Neuronal stem cell (in vitro differentiated cells): ENCODE results near the gene XPC.

Experiments used
- DNase-seq: peaks from one replicate; pipeline ENCODE4 v3.0.0-alpha.2; 2013; ENCODE audit warnings: low spot score
- H2AFZ ChIP-seq: one replicate; pipeline ENCODE4 v1.6.1; 2013; ENCODE audit warnings: mild to moderate bottlenecking, low read length, inconsistent platforms
- H2AK5ac ChIP-seq: 2 replicates; pipeline ENCODE4 v1.6.1; 2013; ENCODE audit warnings: low read depth, mild to moderate bottlenecking, inconsistent platforms, low read length, moderate library complexity, mixed read lengths
- H2BK120ac ChIP-seq: 2 replicates; pipeline ENCODE4 v1.6.1; 2013; ENCODE audit warnings: low read depth, mild to moderate bottlenecking, inconsistent platforms, low read length, moderate library complexity, mixed read lengths
- H2BK12ac ChIP-seq: one replicate; pipeline ENCODE4 v1.6.1; 2013; ENCODE audit warnings: low read length, inconsistent platforms
- H2BK15ac ChIP-seq: 2 replicates; pipeline ENCODE4 v1.6.1; 2013; ENCODE audit warnings: mild to moderate bottlenecking, low read length, inconsistent platforms, mixed read lengths
- H2BK5ac ChIP-seq: one replicate; pipeline ENCODE4 v1.6.1; 2013; ENCODE audit warnings: inconsistent platforms, mild to moderate bottlenecking, low read length, moderate library complexity
- H3K14ac ChIP-seq: one replicate; pipeline ENCODE4 v1.6.1; 2013; ENCODE audit warnings: low read length, inconsistent platforms
- H3K18ac ChIP-seq: 2 replicates; pipeline ENCODE4 v1.6.1; 2013; ENCODE audit warnings: low read length, inconsistent platforms
- H3K23ac ChIP-seq: 2 replicates; pipeline ENCODE4 v1.6.1; 2013; ENCODE audit warnings: low read depth, mild to moderate bottlenecking, mixed read lengths, low read length, inconsistent platforms; ENCODE audit not compliant: poor library complexity
- H3K27ac ChIP-seq: replicated peaks from 3 replicates; pipeline ENCODE4 v1.5.1; 2013; ENCODE audit warnings: low read length, inconsistent platforms
- H3K27me3 ChIP-seq, 3 experiments: 2 replicates each; pipeline ENCODE4 v1.6.1; 2013; ENCODE audit warnings: low read length in 3 of 3, mild to moderate bottlenecking in 2 of 3, inconsistent platforms in 1 of 3, low read depth in 1 of 3, mixed read lengths in 1 of 3, moderate library complexity in 1 of 3; ENCODE audit not compliant: control insufficient read depth in 3 of 3, insufficient read depth in 3 of 3
- H3K36me3 ChIP-seq, 2 donors: replicated peaks in 1 of 2; 2 replicates each; pipeline ENCODE4 v1.6.1; 2013; ENCODE audit warnings: low read length in 2 of 2; ENCODE audit not compliant: control insufficient read depth in 2 of 2, insufficient read depth in 2 of 2
- H3K4ac ChIP-seq: 2 replicates; pipeline ENCODE4 v1.6.1; 2013; ENCODE audit warnings: inconsistent platforms, mild to moderate bottlenecking, low read length, moderate library complexity
- H3K4me1 ChIP-seq, 2 donors: 1 replicate in 1 of 2; 2 replicates in 1 of 2; pipeline ENCODE4 v1.6.1; 2013; ENCODE audit warnings: low read length in 2 of 2, low read depth in 1 of 2; ENCODE audit not compliant: control insufficient read depth in 2 of 2, insufficient read depth in 1 of 2
- H3K4me2 ChIP-seq: one replicate; pipeline ENCODE4 v1.6.1; 2013; ENCODE audit warnings: mild to moderate bottlenecking, low read length, inconsistent platforms; ENCODE audit not compliant: insufficient read depth, poor library complexity, severe bottlenecking
- H3K4me3 ChIP-seq, 2 donors: 2 replicates each; pipeline ENCODE4 v1.5.1; 2013; ENCODE audit warnings: low read length in 2 of 2, mild to moderate bottlenecking in 2 of 2, inconsistent platforms in 1 of 2, moderate library complexity in 1 of 2
- H3K79me1 ChIP-seq: one replicate; pipeline ENCODE4 v1.6.1; 2013; ENCODE audit warnings: low read depth, mild to moderate bottlenecking, inconsistent platforms, low read length, moderate library complexity
- H3K9ac ChIP-seq: one replicate; pipeline ENCODE4 v1.6.1; 2013; ENCODE audit warnings: mild to moderate bottlenecking, low read depth, low read length, inconsistent platforms; ENCODE audit not compliant: poor library complexity
- H3K9me3 ChIP-seq, 2 donors: replicated peaks in 1 of 2; 2 replicates each; pipeline versions ENCODE3 to v1.6.1; 2013; ENCODE audit warnings: low read length in 2 of 2, mild to moderate bottlenecking in 2 of 2, inconsistent platforms in 1 of 2, low read depth in 1 of 2, mixed read lengths in 1 of 2, moderate library complexity in 1 of 2; ENCODE audit not compliant: control insufficient read depth in 2 of 2, insufficient read depth in 1 of 2
- H4K8ac ChIP-seq: one replicate; pipeline ENCODE4 v1.6.1; 2013; ENCODE audit warnings: low read depth, mild to moderate bottlenecking, inconsistent platforms, low read length, moderate library complexity
- H4K91ac ChIP-seq: one replicate; pipeline ENCODE4 v1.6.1; 2013; ENCODE audit warnings: low read length, low read depth, mild to moderate bottlenecking, inconsistent platforms; ENCODE audit not compliant: poor library complexity
- WGBS, 2 donors: extraction: QIAGEN DNeasy Blood & Tissue Kit; methylation state at CpG; one replicate each; pipeline ENCODE4 v1.1.7; 2013; ENCODE audit warnings: missing lambda C conversion rate in 2 of 2, mixed read lengths in 1 of 2; ENCODE audit not compliant: insufficient read length in 2 of 2, insufficient replicate concordance in 1 of 2; ENCODE audit errors: extremely low coverage in 2 of 2; 5-methylcytosine and 5-hydroxymethylcytosine counted together

XPC gene

GRCh38 chr3:14129296-14129695, 49.1 kb downstream of the XPC start:
- no peak overlapping the region for H4K91ac ChIP-seq
- WGBS, 2 donors, result no CpG with 5 or more reads among the region's 6 CpGs

DNA sequence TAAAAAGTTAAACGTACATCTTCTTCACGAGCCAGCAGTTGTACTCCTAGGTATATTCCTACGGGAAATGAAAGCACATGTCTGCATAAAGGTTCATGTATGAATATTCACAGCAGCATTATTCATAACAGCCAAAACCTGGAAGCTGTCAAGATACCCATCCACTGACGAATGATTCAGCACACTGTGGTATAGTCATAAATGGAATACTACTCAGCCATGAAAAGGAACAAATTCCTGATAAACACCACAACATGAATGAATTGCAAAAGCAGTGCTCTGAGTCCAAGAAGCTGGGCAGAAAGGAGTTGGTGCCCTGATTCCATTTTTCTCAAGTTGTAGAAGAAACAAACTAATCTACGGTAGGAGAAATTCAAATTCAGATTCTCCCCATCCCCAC, 49.7 kb downstream of the XPC start:
- WGBS, 2 donors, result no CpG with 5 or more reads among the region's 5 CpGs
- Histone ChIP-seq H3K23ac (no peak overlapping the region), H3K4me1 (peaks cover 7 to 8% of the 10 kb centered on the region in 2 donors), H3K18ac (no peak overlapping the region), H3K4me2 (no peak overlapping the region), H3K27ac (no peak overlapping the region), H3K4ac (no peak overlapping the region), H4K8ac (no peak overlapping the region), H3K14ac (no peak overlapping the region), H2BK12ac (no peak overlapping the region), H3K4me3 (no peak overlapping the region), H3K36me3 (peaks cover 34 to 72% of the 10 kb centered on the region in 2 donors), H3K9me3 (peaks cover 0 to 10% of the 10 kb centered on the region in 2 donors), H2AFZ (no peak overlapping the region), H2BK5ac (no peak overlapping the region), H3K9ac (no peak overlapping the region), H4K91ac (no peak overlapping the region), H3K27me3 (no peaks in the 10 kb centered on the region), H2BK120ac (no peak overlapping the region), H2BK15ac (no peak overlapping the region), H2AK5ac (no peak overlapping the region), H3K79me1 (peaks cover 2% of the 10 kb centered on the region)
- DNase-seq, result no peak

More at GRCh38 chr3:14129296-14129695, 49.1 kb downstream of the XPC start:
- Histone ChIP-seq H3K23ac (no peak overlapping the region), H3K27me3 (no peaks in the 10 kb centered on the region), H2AFZ (no peak overlapping the region), H2AK5ac (no peak overlapping the region), H2BK15ac (no peak overlapping the region), H3K79me1 (peaks cover 2% of the 10 kb centered on the region), H4K8ac (no peak overlapping the region), H3K4me3 (no peak overlapping the region), H3K9me3 (peaks cover 0 to 10% of the 10 kb centered on the region in 2 donors), H2BK12ac (no peak overlapping the region), H2BK5ac (no peak overlapping the region), H2BK120ac (no peak overlapping the region), H3K4me1 (peaks cover 5 to 7% of the 10 kb centered on the region in 2 donors), H3K14ac (no peak overlapping the region), H3K18ac (no peak overlapping the region), H3K4ac (no peak overlapping the region), H3K9ac (no peak overlapping the region), H3K36me3 (peaks cover 38 to 78% of the 10 kb centered on the region in 2 donors), H3K4me2 (no peak overlapping the region), H3K27ac (no peak overlapping the region)
- DNase-seq, result no peak

GRCh38 chr3:14127516-14128161, 50.8 kb downstream of the XPC start:
- Histone ChIP-seq H3K36me3 (peaks cover 27 to 62% of the 10 kb centered on the region in 2 donors), H2BK15ac (no peak overlapping the region), H2BK12ac (no peak overlapping the region), H2AFZ (no peak overlapping the region), H2AK5ac (no peak overlapping the region), H3K9ac (no peak overlapping the region), H3K4me3 (no peak overlapping the region), H3K23ac (no peak overlapping the region), H3K14ac (no peak overlapping the region), H3K27ac (no peak overlapping the region), H4K8ac (no peak overlapping the region), H3K27me3 (no peaks in the 10 kb centered on the region), H3K4me2 (no peak overlapping the region), H2BK5ac (no peak overlapping the region), H3K79me1 (peaks cover 2% of the 10 kb centered on the region), H3K4me1 (peaks cover 7 to 10% of the 10 kb centered on the region in 2 donors), H3K4ac (no peak overlapping the region), H4K91ac (no peak overlapping the region), H2BK120ac (no peak overlapping the region), H3K9me3 (peaks cover 0 to 10% of the 10 kb centered on the region in 2 donors), H3K18ac (no peak overlapping the region)
- DNase-seq, result no peak
- no CpG with 5 or more reads among the region's 12 CpGs for WGBS, 2 donors

- Histone ChIP-seq H4K91ac (no peak overlapping the region), H2BK120ac (no peak overlapping the region), H3K27ac (no peak overlapping the region), H3K27me3 (no peaks in the 10 kb centered on the region), H4K8ac (no peak overlapping the region), H3K4me1 (peaks cover 7 to 12% of the 10 kb centered on the region in 2 donors), H3K9ac (no peak overlapping the region), H3K14ac (no peak overlapping the region), H3K4ac (no peak overlapping the region), H3K23ac (no peak overlapping the region), H2BK12ac (no peak overlapping the region), H3K4me2 (no peak overlapping the region), H3K9me3 (peaks cover 0 to 10% of the 10 kb centered on the region in 2 donors), H2AFZ (no peak overlapping the region), H2BK5ac (no peak overlapping the region), H3K18ac (no peak overlapping the region), H2BK15ac (no peak overlapping the region), H3K4me3 (peak overlapping the region in 1 of 2 donors; percentile 88), H3K36me3 (peaks cover 23 to 61% of the 10 kb centered on the region in 2 donors), H3K79me1 (peaks cover 2% of the 10 kb centered on the region), H2AK5ac (no peak overlapping the region)
- WGBS, 2 donors, result no CpG with 5 or more reads among the region's 5 CpGs
- no peak for DNase-seq
These were observed 51.4 kb downstream of the XPC start for GRCh38 chr3:14126887-14127505.
